RWPE1 (cell line): ENCODE results near the gene PLEKHJ1.

Experiments
- CTCF ChIA-PET: fragments of 350-600 bp; sonication (Branson Sonifier 250); formaldehyde crosslinking; extraction: SDS; loops from one replicate; lab custom pipeline; 2021; lab: Yijun Ruan, JAX
- POLR2A ChIA-PET: fragments of 400-600 bp; formaldehyde crosslinking; extraction: SDS; loops from one replicate; lab custom pipeline; 2020; ENCODE audit warnings: antibody characterized with exemption; ENCODE audit not compliant: low non-redundant PET; lab: Yijun Ruan, JAX
- DNase-seq: peaks from one replicate; pipeline ENCODE4 v3.0.0; 2012; ENCODE audit warnings: low spot score
- H3K27ac ChIP-seq: fragments of 450-650 bp; 2 replicates; pipeline ENCODE4 v1.5.1; 2017
- CTCF ChIP-seq: fragments of 450-650 bp; conservative IDR thresholded peaks from 2 replicates; pipeline ENCODE4 v1.5.1; 2017; ENCODE audit warnings: low read depth, mild to moderate bottlenecking

Gene PLEKHJ1

GRCh38 chr19:2240881-2241760 lies 5.0 kb upstream of the PLEKHJ1 start:
- CTCF ChIA-PET: interaction anchor here (1.2 kb wide), 1 partner anchor 20 kb away, joined by 3 read pairs; no protein-coding TSS in a partner anchor
- no peak for TF ChIP-seq CTCF
- peak overlapping the region; percentile 68 for H3K27ac ChIP-seq
- DNase-seq: no peak
- POLR2A ChIA-PET: interaction anchor here (0.6 kb wide), 1 partner anchor 93 kb away, joined by 4 read pairs; no protein-coding TSS in a partner anchor

- no peak for TF ChIP-seq CTCF
- POLR2A ChIA-PET: interaction anchor here (0.6 kb wide), 1 partner anchor 92 kb away, joined by 4 read pairs; no protein-coding TSS in a partner anchor
- H3K27ac ChIP-seq: peak overlapping the region; percentile 68
- CTCF ChIA-PET: interaction anchor here (0.6 to 1.2 kb wide), 3 partner anchors 21 to 375 kb away, joined by 3 read pairs; no protein-coding TSS in a partner anchor
- DNase-seq: no peak
Measured at GRCh38 chr19:2239771-2240770, 3.9 kb upstream of the PLEKHJ1 start.

DNA sequence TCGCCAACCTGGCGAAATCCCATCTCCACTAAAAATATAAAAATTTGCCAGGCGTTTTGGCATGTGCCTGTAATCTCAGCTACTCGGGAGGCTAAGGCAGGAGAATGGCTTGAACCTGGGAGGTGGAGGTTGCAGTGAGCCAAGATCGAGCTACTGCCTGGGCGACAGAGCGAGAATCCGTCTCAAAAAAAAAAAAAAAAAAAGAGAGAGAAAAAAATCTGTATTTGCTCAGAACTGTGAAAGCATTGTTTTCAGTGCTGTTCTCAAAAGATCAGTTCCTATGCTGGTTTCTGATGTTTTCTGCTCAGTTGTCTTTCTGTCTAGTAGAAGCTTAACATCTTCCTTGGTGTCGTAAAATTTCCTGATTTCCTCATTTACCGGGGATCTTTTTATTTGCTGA lies 3.0 kb upstream of the PLEKHJ1 start:
- DNase-seq: no peak
- TF ChIP-seq CTCF: no peak
- H3K27ac ChIP-seq: peak overlapping the region; percentile 47
- ChIA-PET POLR2A (no interaction called here), CTCF (interaction anchor here (1.0 kb wide), 1 partner anchor 374 kb away, joined by 3 read pairs; no protein-coding TSS in a partner anchor)

DNA sequence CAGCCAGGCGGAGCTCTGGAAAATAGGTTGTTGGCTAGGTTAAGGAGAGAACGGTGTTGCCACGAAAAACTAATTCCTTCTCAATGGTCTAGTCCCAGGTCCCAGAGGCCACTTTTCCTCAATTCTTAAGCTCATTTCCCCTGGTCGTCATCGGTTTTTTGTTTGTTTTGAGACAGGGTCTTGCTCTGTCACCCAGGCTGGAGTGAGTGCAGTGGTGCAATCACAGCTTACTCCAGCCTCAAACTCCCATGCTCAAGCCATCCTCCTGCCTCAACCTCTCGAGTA lies 1.7 kb upstream of the PLEKHJ1 start:
- ChIA-PET CTCF (no interaction called here), POLR2A (interaction anchor here (0.6 kb wide), 4 partner anchors 76 to 217 kb away, joined by 3 to 8 read pairs (median 4); partner anchors contain the start of gene TIMM13)
- DNase-seq: no peak
- TF ChIP-seq CTCF: no peak
- H3K27ac ChIP-seq: peak overlapping the region; percentile 95

DNA sequence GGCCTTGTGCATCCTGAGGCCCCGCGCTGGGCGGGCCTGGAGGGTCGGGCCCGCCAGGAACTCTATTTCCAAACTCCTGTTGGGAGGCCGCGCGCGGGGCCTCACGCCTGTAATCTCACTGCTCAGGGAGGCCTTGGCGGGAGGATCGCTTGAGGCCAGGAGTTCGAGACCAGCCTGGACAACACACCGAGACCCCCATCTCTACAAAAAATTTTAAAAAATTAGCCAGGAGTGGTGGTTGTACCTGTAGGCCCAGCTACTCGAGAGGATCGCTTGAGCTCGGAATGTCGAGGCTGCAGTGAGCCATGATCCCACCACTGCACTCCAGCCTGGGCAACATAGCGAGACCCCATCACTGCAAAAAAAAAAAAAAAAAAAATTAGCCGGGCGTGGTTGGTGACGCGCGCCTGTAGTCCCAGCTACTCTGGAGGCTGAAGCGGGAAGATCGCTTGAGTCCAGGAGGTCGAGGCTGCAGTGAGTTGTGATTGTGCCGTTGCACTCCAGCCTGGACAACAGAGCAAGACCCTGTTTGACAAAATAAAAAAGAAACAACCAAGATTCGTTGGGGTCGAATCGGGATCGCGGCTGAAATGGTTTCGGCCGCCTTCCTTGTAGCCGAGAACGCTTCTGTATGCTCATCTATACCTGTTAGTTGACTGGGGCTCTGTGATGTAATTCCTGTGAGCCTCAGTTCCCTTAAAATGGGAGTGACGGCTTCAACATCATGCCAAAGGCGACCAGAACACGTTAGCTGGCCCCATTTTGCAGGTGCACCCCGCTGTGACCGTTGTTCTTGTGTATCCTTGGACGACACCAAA lies 1.1 kb upstream of the PLEKHJ1 start:
- ChIA-PET POLR2A (interaction anchor here (0.6 kb wide), 3 partner anchors 155 to 218 kb away, joined by 3 to 5 read pairs (median 3); partner anchors contain the start of gene TIMM13), CTCF (interaction anchor here (0.7 kb wide), 1 partner anchor 76 kb away, joined by 4 read pairs; no protein-coding TSS in a partner anchor)
- TF ChIP-seq CTCF: no peak
- no peak for DNase-seq
- H3K27ac ChIP-seq: peak overlapping the region; percentile 95
